PC-3 (cell line): Measurements from ENCODE around the gene PDF. TPM values are rescaled to one million over a fixed set of nuclear protein-coding genes. Genes with fewer than 3 reads are reported as not detected.

ENCODE experiments used
- ATAC-seq: fragments of 200-7000 bp; cut with Tn5 transposase; 2 replicates; pipeline ENCODE4 v1.9.1; 2020; ENCODE audit warnings: mild to moderate bottlenecking, moderate library complexity
- BruUV-seq: library from RNA; stranded (reverse); fragments of 400-500 nt; replicated peaks from 2 replicates; lab custom pipeline; 2021; lab: Mats Ljungman, UMichigan
- CTCF ChIA-PET: fragments of 300-600 bp; sonication (Branson Sonifier 250); formaldehyde crosslinking; loops from one replicate; lab custom pipeline; 2022; ENCODE audit warnings: antibody characterized with exemption; lab: Charles Lee
- POLR2A ChIA-PET: fragments of 300-600 bp; sonication (Branson Sonifier 250); formaldehyde crosslinking; loops from one replicate; lab custom pipeline; 2022; ENCODE audit warnings: antibody characterized with exemption; ENCODE audit not compliant: unreplicated experiment; lab: Charles Lee
- DNase-seq: peaks from one replicate; pipeline ENCODE4 v3.0.0-alpha.2; 2015
- H2AFZ ChIP-seq: fragments of 300-600 bp; sonication (generic); 2 replicates; pipeline ENCODE4 v1.6.0; 2016; ENCODE audit warnings: antibody characterized with exemption, low read length
- H3F3A ChIP-seq: fragments of 300-600 bp; sonication (generic); one replicate; pipeline ENCODE4 v1.6.0; 2017; ENCODE audit warnings: antibody characterized with exemption, low read length, control low read depth, mild to moderate bottlenecking; ENCODE audit not compliant: unreplicated experiment
- H3K27ac ChIP-seq: fragments of 300-600 bp; sonication (generic); 2 replicates; pipeline ENCODE4 v1.5.1; 2016; ENCODE audit warnings: mild to moderate bottlenecking, low read length
- H3K27me3 ChIP-seq: fragments of 300-600 bp; sonication (generic); 2 replicates; pipeline ENCODE4 v1.6.1; 2016; ENCODE audit warnings: low read length, mixed read lengths
- H3K36me3 ChIP-seq: fragments of 300-600 bp; sonication (generic); 2 replicates; pipeline ENCODE4 v1.6.1; 2016; ENCODE audit warnings: low read depth, mixed run types, low read length, mixed read lengths
- H3K4me1 ChIP-seq: fragments of 300-600 bp; sonication (generic); 2 replicates; pipeline ENCODE4 v1.5.1; 2016; ENCODE audit warnings: low read length; ENCODE audit not compliant: insufficient read depth
- H3K4me2 ChIP-seq: fragments of 300-600 bp; sonication (generic); 2 replicates; pipeline ENCODE4 v1.6.0; 2016; ENCODE audit warnings: low read length
- H3K4me3 ChIP-seq: fragments of 300-600 bp; sonication (generic); 2 replicates; pipeline ENCODE4 v1.5.1; 2016; ENCODE audit warnings: mild to moderate bottlenecking, low read length, mixed read lengths
- H3K79me2 ChIP-seq: fragments of 300-600 bp; sonication (generic); 2 replicates; pipeline ENCODE4 v1.6.1; 2017; ENCODE audit warnings: low read length, mixed read lengths
- H3K9ac ChIP-seq: fragments of 300-600 bp; sonication (generic); 2 replicates; pipeline ENCODE4 v1.6.0; 2016; ENCODE audit warnings: mild to moderate bottlenecking, low read length
- H3K9me2 ChIP-seq: fragments of 300-600 bp; sonication (generic); replicated peaks from 2 replicates; pipeline ENCODE4 v1.6.1; 2016; ENCODE audit warnings: mixed run types, low read length, mixed read lengths
- H3K9me3 ChIP-seq: fragments of 300-600 bp; sonication (generic); 2 replicates; pipeline ENCODE4 v1.6.1; 2016; ENCODE audit warnings: low read length, mixed read lengths
- H4K20me1 ChIP-seq: fragments of 300-600 bp; sonication (generic); 2 replicates; pipeline ENCODE4 v1.6.1; 2016; ENCODE audit warnings: low read length, mixed read lengths
- EZH2 ChIP-seq: fragments of 300-600 bp; sonication (generic); IDR thresholded peaks from one replicate; pipeline ENCODE4 v1.6.1; 2017; ENCODE audit warnings: antibody characterized with exemption, mild to moderate bottlenecking, low read length; ENCODE audit not compliant: unreplicated experiment
- EZH2phosphoT487 ChIP-seq: fragments of 300-600 bp; sonication (generic); IDR thresholded peaks from 2 replicates; pipeline ENCODE4 v1.6.1; 2018; ENCODE audit warnings: mild to moderate bottlenecking, antibody characterized with exemption, low read length, borderline replicate concordance
- intact Hi-C: fragments of 100-400 bp; cut with micrococcal nuclease; formaldehyde crosslinking; loops from 2 replicates; pipeline ENCODE4 v1.9.0; 2023
- total RNA-seq: library from RNA; depleted of rRNA; stranded (reverse); fragments of >200 nt; gene quantifications from 2 replicates; pipeline ENCODE4 v1.2.3, GENCODE V29; 2014
- TF ChIP-seq, protein P1 (sequence below): fragments of 300-600 bp; sonication (generic); conservative IDR thresholded peaks from 2 replicates; pipeline ENCODE4 v1.5.1; 2017; ENCODE audit warnings: antibody characterized with exemption, low read depth, mild to moderate bottlenecking, low read length

PDF gene
- total RNA-seq, 1 experiment from 2014 or later: 30.6 TPM

DNA sequence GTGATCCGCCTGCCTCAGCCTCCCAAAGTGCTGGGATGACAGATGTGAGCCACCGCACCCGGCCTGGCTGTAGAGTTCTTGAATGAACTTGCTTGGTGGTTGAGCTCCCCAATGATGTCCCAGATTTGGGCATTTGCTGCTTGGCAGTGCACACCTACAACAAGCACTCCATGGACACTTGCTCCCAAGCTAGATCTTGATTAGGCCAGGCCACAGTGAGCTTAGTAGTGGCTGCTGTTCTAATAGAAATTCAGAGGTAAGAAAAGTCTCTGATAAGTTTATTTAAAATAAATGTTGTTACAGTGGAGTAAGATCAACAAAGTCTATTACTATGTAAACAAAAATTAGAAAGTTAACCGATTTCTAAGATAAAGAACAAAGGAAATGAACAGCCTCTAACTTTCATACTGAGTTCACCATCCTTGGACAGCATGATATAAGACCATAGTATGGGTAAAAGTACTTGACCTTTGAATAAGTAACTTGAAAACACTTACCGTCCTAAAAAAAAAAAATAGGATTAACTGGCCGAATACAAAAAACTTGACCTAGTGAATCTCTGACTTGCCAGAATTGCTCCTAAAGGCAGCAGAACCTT, 20.2 kb upstream of the PDF start:
- no peaks in the 10 kb centered on the region for H3F3A ChIP-seq
- POLR2A ChIA-PET: interaction anchor here (0.7 kb wide), 1 partner anchor 422 kb away, joined by 8 read pairs; no protein-coding TSS in a partner anchor
- H3K4me2 ChIP-seq: no peak overlapping the region
- BruUV-seq: no TSS peak
- no peak overlapping the region for H3K4me3 ChIP-seq
- H3K27me3 ChIP-seq: no peaks in the 10 kb centered on the region
- TF ChIP-seq EZH2phosphoT487: no peak
- TF ChIP-seq, protein P1, sequence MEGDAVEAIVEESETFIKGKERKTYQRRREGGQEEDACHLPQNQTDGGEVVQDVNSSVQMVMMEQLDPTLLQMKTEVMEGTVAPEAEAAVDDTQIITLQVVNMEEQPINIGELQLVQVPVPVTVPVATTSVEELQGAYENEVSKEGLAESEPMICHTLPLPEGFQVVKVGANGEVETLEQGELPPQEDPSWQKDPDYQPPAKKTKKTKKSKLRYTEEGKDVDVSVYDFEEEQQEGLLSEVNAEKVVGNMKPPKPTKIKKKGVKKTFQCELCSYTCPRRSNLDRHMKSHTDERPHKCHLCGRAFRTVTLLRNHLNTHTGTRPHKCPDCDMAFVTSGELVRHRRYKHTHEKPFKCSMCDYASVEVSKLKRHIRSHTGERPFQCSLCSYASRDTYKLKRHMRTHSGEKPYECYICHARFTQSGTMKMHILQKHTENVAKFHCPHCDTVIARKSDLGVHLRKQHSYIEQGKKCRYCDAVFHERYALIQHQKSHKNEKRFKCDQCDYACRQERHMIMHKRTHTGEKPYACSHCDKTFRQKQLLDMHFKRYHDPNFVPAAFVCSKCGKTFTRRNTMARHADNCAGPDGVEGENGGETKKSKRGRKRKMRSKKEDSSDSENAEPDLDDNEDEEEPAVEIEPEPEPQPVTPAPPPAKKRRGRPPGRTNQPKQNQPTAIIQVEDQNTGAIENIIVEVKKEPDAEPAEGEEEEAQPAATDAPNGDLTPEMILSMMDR: no peak
- TF ChIP-seq EZH2: no peak
- no peaks in the 10 kb centered on the region for H4K20me1 ChIP-seq
- no peaks in the 10 kb centered on the region for H3K9me2 ChIP-seq
- H3K27ac ChIP-seq: no peak overlapping the region
- no peak overlapping the region for H2AFZ ChIP-seq
- H3K9me3 ChIP-seq: no peaks in the 10 kb centered on the region
- ATAC-seq: no peak
- H3K36me3 ChIP-seq: no peaks in the 10 kb centered on the region; the same call in 1 of the 2 replicates
- CTCF ChIA-PET: no interaction called here
- no peak overlapping the region for H3K9ac ChIP-seq
- no peaks in the 10 kb centered on the region for H3K79me2 ChIP-seq
- intact Hi-C loops: no loop called here
- H3K4me1 ChIP-seq: no peaks in the 10 kb centered on the region; the same call in 1 of the 2 replicates
- no peak for DNase-seq

DNA sequence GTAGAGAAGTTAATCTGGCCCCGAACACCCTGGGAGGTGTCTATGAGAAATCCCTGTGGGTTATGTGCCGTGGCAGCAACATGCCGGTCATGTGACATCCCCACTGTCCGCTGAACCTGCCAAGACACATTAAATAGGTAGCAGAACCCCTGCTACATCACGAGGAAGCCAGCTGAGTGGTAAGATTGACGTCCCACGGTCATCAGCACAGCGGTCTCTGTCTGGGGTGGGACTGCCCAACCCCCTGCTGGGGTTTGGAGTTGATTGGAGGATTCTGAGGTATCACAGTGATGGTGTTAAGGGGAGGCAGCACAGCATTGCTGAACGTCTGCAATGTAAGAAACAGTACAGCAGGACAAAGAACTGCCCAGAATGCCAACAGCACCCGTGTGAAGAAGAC, 19.1 kb upstream of the PDF start:
- Histone ChIP-seq H3K9me3 (no peaks in the 10 kb centered on the region), H3K36me3 (no peaks in the 10 kb centered on the region), H3K27me3 (no peaks in the 10 kb centered on the region), H3K9ac (no peak overlapping the region), H3K4me1 (no peaks in the 10 kb centered on the region; the same call in 1 of the 2 replicates), H4K20me1 (no peaks in the 10 kb centered on the region), H3K4me2 (no peak overlapping the region), H3K79me2 (no peaks in the 10 kb centered on the region), H3K27ac (no peak overlapping the region), H3K4me3 (no peak overlapping the region), H2AFZ (no peak overlapping the region), H3F3A (no peaks in the 10 kb centered on the region), H3K9me2 (no peaks in the 10 kb centered on the region)
- ATAC-seq (no peak), DNase-seq (no peak)
- CTCF ChIA-PET: no interaction called here
- BruUV-seq: no TSS peak
- intact Hi-C loops: no loop called here
- POLR2A ChIA-PET: no interaction called here
- TF ChIP-seq, protein P1: no peak
- TF ChIP-seq EZH2 (no peak), EZH2phosphoT487 (no peak)

DNA sequence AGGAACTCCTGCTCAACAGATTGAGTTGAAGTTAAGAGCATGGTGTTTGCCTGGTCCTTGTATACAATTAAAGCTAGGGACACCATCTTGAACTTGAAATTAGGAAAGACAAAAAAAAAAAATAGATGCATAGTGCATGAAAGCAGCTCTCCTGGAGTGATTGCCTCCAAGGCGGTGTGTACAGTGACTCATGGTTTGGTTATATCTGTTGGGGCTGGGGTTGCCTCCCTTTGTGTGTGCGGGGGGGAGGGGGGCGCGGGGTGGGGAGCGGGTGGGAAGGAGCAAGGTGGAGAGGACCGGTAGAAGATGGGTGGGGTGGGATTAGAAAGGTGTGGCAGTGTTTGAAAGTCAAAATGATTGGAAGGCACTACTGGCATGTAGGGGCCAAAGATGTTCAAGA, 17.8 kb upstream of the PDF start:
- intact Hi-C loops: no loop called here
- peaks cover 5% of the 10 kb centered on the region for H3K36me3 ChIP-seq
- no peak overlapping the region for H2AFZ ChIP-seq
- no peak for TF ChIP-seq EZH2phosphoT487
- no peak for TF ChIP-seq EZH2
- TF ChIP-seq, protein P1: no peak
- no peak overlapping the region for H3K4me3 ChIP-seq
- H3F3A ChIP-seq: no peaks in the 10 kb centered on the region
- ChIA-PET POLR2A (no interaction called here), CTCF (no interaction called here)
- H3K9me2 ChIP-seq: no peaks in the 10 kb centered on the region
- H3K9me3 ChIP-seq: no peaks in the 10 kb centered on the region
- no peaks in the 10 kb centered on the region; the same call in 1 of the 2 replicates for H3K4me1 ChIP-seq
- BruUV-seq: no TSS peak
- ATAC-seq (peak; percentile 80), DNase-seq (peak; percentile 21)
- no peaks in the 10 kb centered on the region for H3K27me3 ChIP-seq
- H4K20me1 ChIP-seq: no peaks in the 10 kb centered on the region
- H3K79me2 ChIP-seq: 0 out of 2 replicates have a peak, but pooled peaks cover 2% of the 10 kb centered on the region
- H3K4me2 ChIP-seq: no peak overlapping the region
- H3K27ac ChIP-seq: no peak overlapping the region
- H3K9ac ChIP-seq: no peak overlapping the region
